Measurements from ENCODE around the gene PRPF40B. TPM values are rescaled to one million over a fixed set of nuclear protein-coding genes. Genes with fewer than 3 reads are reported as not detected.

The PRPF40B gene
- total and polyA plus RNA-seq, 9 of the 15 experiments (the other 6 are each of a cell fraction or from before 2014, with no cell fraction given): 0.55 to 10.6 (median 4.8) TPM

- TF ChIP-seq ZBTB40 (IDR thresholded peaks at IDR 0.05) (no peak), ZBTB40 (CRISPR knock-in tag; IDR thresholded peaks at IDR 0.05) (no peak)
- TF ChIP-seq, protein P1, sequence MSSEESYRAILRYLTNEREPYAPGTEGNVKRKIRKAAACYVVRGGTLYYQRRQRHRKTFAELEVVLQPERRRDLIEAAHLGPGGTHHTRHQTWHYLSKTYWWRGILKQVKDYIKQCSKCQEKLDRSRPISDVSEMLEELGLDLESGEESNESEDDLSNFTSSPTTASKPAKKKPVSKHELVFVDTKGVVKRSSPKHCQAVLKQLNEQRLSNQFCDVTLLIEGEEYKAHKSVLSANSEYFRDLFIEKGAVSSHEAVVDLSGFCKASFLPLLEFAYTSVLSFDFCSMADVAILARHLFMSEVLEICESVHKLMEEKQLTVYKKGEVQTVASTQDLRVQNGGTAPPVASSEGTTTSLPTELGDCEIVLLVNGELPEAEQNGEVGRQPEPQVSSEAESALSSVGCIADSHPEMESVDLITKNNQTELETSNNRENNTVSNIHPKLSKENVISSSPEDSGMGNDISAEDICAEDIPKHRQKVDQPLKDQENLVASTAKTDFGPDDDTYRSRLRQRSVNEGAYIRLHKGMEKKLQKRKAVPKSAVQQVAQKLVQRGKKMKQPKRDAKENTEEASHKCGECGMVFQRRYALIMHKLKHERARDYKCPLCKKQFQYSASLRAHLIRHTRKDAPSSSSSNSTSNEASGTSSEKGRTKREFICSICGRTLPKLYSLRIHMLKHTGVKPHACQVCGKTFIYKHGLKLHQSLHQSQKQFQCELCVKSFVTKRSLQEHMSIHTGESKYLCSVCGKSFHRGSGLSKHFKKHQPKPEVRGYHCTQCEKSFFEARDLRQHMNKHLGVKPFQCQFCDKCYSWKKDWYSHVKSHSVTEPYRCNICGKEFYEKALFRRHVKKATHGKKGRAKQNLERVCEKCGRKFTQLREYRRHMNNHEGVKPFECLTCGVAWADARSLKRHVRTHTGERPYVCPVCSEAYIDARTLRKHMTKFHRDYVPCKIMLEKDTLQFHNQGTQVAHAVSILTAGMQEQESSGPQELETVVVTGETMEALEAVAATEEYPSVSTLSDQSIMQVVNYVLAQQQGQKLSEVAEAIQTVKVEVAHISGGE (CRISPR knock-in tag; IDR thresholded peaks at IDR 0.05): no peak
Observed at GRCh38 chr12:49675137-49675536, 51.8 kb downstream of the PRPF40B start (continued).

Measured in K562 (cell line).